Loucy (cell line): ENCODE measurements around the gene KIF1B.

Experiments
- EZH2phosphoT487 ChIP-seq: fragments of 200-600 bp; IDR thresholded peaks from 2 replicates; pipeline ENCODE4 v1.6.1; 2018; ENCODE audit warnings: antibody characterized with exemption, mild to moderate bottlenecking, moderate library complexity, borderline replicate concordance
- TF ChIP-seq, protein P1 (sequence below): fragments of 200-600 bp; sonication (generic); conservative IDR thresholded peaks from 2 replicates; pipeline ENCODE4 v1.5.1; 2014; ENCODE audit warnings: mild to moderate bottlenecking, antibody characterized with exemption, low read length

GRCh38 chr1:10185759-10186158, 24.6 kb upstream of the KIF1B start:
- TF ChIP-seq, protein P1, sequence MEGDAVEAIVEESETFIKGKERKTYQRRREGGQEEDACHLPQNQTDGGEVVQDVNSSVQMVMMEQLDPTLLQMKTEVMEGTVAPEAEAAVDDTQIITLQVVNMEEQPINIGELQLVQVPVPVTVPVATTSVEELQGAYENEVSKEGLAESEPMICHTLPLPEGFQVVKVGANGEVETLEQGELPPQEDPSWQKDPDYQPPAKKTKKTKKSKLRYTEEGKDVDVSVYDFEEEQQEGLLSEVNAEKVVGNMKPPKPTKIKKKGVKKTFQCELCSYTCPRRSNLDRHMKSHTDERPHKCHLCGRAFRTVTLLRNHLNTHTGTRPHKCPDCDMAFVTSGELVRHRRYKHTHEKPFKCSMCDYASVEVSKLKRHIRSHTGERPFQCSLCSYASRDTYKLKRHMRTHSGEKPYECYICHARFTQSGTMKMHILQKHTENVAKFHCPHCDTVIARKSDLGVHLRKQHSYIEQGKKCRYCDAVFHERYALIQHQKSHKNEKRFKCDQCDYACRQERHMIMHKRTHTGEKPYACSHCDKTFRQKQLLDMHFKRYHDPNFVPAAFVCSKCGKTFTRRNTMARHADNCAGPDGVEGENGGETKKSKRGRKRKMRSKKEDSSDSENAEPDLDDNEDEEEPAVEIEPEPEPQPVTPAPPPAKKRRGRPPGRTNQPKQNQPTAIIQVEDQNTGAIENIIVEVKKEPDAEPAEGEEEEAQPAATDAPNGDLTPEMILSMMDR: no peak
- TF ChIP-seq EZH2phosphoT487: no peak
